Measurements from ENCODE around the gene ALDH1A1.

DNA sequence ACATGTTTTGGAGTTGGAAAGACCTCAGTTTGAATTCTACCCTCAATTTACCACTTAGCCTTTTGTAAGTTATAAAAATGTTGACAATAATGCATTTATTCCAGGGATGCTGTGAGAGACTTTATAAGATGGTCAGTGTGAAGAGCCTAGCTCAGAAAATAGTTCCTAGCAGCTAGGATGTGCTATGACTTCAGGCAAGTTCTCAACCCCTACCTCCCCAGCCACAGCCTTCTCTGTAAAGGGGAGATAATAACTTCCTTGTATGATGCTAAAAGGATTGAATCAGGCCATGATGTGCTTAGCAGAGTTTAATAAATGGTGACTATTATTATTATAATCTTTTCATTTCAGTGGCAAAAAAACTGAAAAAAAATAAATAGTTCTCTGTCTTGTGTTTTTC, 77.6 kb downstream of the ALDH1A1 start:
- TF ChIP-seq, protein P1, sequence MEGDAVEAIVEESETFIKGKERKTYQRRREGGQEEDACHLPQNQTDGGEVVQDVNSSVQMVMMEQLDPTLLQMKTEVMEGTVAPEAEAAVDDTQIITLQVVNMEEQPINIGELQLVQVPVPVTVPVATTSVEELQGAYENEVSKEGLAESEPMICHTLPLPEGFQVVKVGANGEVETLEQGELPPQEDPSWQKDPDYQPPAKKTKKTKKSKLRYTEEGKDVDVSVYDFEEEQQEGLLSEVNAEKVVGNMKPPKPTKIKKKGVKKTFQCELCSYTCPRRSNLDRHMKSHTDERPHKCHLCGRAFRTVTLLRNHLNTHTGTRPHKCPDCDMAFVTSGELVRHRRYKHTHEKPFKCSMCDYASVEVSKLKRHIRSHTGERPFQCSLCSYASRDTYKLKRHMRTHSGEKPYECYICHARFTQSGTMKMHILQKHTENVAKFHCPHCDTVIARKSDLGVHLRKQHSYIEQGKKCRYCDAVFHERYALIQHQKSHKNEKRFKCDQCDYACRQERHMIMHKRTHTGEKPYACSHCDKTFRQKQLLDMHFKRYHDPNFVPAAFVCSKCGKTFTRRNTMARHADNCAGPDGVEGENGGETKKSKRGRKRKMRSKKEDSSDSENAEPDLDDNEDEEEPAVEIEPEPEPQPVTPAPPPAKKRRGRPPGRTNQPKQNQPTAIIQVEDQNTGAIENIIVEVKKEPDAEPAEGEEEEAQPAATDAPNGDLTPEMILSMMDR (conservative IDR thresholded peaks at IDR 0.05): no peak
- TF ChIP-seq ZFX (IDR thresholded peaks at IDR 0.05): no peak

Measured in C4-2B (cell line).